ENCODE measurements around the gene MTMR2. TPM values are rescaled to one million over a fixed set of nuclear protein-coding genes. Genes with fewer than 3 reads are reported as not detected.

MTMR2 gene
- total and polyA plus RNA-seq, 9 of the 15 experiments (the other 6 are each of a cell fraction or from before 2014, with no cell fraction given) = 12.6 to 35.8 (median 25.2) TPM

DNA sequence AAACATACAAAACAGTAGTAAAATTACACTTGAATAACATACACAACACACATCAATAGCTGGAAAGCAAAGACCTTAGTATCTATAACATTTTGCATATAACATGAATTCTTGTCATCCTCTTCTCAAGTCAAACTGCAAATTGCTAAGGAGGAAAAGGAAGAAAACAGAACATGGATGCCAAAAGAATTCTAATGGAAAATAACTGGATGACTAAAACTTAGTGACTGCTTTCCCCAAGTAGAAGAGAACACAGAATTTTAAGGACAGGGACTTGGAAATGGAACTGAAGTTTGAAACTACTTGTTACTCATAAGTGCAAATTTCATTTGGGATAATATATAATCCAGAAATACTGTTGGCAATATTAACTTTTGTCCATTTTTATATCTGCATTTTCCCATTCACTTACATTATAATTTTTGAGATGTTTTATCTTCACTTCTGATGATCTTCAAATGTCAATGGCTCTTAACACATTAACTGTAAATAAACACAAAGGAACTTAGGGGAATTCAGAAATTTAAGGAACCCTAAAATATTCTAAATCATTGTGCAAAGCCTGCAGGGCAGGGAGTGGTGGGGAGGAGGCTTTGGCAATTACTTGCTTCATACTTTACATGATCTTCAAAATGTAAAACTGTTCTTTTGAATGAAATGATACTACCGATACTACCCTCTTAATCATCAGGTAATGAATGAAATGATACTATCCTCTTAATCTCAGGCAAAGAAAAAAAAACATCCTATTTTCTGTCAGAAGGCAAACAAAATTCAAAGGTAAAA is 9.9 kb downstream of the MTMR2 start (continued):
- TF ChIP-seq PBX2 (CRISPR knock-in tag; IDR thresholded peaks at IDR 0.05; ENCODE audit: low read depth) = no peak
- no peak for TF ChIP-seq PBX2 (tag; conservative IDR thresholded peaks at IDR 0.05; ENCODE audit: low read depth)

DNA sequence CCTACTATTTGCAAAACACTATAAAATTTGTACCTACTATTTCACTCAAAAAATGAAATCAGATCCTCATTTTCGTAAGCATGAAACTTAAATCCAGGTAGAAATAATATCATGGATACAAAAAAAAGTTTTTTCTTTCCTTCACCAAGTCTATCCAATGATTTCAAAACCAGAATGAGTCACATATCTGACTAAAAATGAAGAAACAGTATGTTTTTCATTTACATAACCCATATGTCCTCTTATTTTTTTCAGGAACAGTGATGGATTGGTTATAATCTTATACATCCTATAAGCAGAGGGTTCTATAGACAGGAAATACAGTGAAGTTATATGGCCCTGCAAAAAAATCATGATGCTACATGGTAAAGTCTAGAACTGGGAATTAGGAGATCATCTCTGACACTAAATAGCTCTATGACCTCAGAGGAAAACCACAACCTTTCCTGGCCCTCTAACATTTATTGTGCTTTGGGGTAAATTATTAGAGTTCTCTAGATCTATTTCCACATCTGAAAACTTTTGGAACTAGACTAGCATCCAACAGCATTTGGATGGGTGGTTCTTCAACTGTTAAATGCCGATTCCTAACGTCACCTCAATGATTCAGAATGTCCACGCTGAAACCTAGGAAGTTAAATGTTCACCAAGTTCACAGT is 10.9 kb downstream of the MTMR2 start:
- Histone ChIP-seq H3K27ac (ENCODE audit: extremely low read depth, low read depth, low read length) (no peak overlapping the region), H3K4me1 (replicated peaks in 1 of 2; ENCODE audit: control insufficient read depth in 2 of 2, insufficient read depth in 2 of 2, low read length in 2 of 2) (no peaks in the 10 kb centered on the region), H2AFZ (ENCODE audit: low read depth, low read length) (no peak overlapping the region), H3K9ac (ENCODE audit: insufficient read depth in 1 of 2, low read depth in 2 of 2, low read length in 2 of 2) (no peak overlapping the region), H3K9me1 (ENCODE audit: control insufficient read depth, insufficient read depth, low read length) (no peaks in the 10 kb centered on the region), H3K4me2 (ENCODE audit: insufficient read depth, low read length) (no peak overlapping the region), H3K4me3 (no peak overlapping the region), H3K27me3 (ENCODE audit: control insufficient read depth in 2 of 2, insufficient read depth in 2 of 2, low read length in 2 of 2) (no peaks in the 10 kb centered on the region), H3K36me3 (ENCODE audit: control insufficient read depth, insufficient read depth, low read length) (no peaks in the 10 kb centered on the region), H3K79me2 (ENCODE audit: control insufficient read depth, insufficient read depth, low read length) (peaks cover 20% of the 10 kb centered on the region), H4K20me1 (replicated peaks; ENCODE audit: control insufficient read depth, insufficient read depth, low read length) (no peaks in the 10 kb centered on the region), H3K9me3 (replicated peaks; ENCODE audit: control insufficient read depth, insufficient read depth, low read depth, low read length) (no peaks in the 10 kb centered on the region)
- FAIRE-seq (no peak), ATAC-seq (no peak), DNase-seq (ENCODE audit: extremely low read depth in 1 of 4, low spot score in 3 of 4) (no peak)
- no TSS peak for BruUV-seq (replicated peaks)
- TF ChIP-seq ZKSCAN1 (IDR thresholded peaks at IDR 0.05; ENCODE audit: low read depth, low read length) = no peak
- TF ChIP-seq TRIM28 (IDR thresholded peaks at IDR 0.05) = no peak
- no peak for TF ChIP-seq NFE2 (IDR thresholded peaks at IDR 0.05; ENCODE audit: low read depth)
- no peak for TF ChIP-seq ZNF212 (CRISPR knock-in tag; IDR thresholded peaks at IDR 0.05)
- no peak for TF ChIP-seq HMG20B (CRISPR knock-in tag; IDR thresholded peaks at IDR 0.05)
- no peak for TF ChIP-seq ZNF785 (CRISPR knock-in tag; IDR thresholded peaks at IDR 0.05)
- TF ChIP-seq, protein P1, sequence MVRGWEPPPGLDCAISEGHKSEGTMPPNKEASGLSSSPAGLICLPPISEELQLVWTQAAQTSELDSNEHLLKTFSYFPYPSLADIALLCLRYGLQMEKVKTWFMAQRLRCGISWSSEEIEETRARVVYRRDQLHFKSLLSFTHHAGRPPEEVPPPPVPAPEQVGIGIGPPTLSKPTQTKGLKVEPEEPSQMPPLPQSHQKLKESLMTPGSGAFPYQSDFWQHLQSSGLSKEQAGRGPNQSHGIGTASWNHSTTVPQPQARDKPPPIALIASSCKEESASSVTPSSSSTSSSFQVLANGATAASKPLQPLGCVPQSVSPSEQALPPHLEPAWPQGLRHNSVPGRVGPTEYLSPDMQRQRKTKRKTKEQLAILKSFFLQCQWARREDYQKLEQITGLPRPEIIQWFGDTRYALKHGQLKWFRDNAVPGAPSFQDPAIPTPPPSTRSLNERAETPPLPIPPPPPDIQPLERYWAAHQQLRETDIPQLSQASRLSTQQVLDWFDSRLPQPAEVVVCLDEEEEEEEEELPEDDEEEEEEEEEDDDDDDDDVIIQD (CRISPR knock-in tag; IDR thresholded peaks at IDR 0.05) = no peak
- intact Hi-C loops (cut with micrococcal nuclease) = no loop called here
- POLR2A ChIA-PET = interaction anchor here (1.1 to 2.7 kb wide), 2 partner anchors 10 to 12 kb away, joined by 3 to 13 read pairs; partner anchors contain the start of gene MTMR2
- 70% methylated on average over 4 of the region's 4 CpGs for WGBS (ENCODE audit: insufficient coverage, low coverage, missing lambda C conversion rate)
- in situ Hi-C loops (cut with MboI) = no loop called here
- CTCF ChIA-PET (ENCODE audit: low intra/inter-chr PET ratio) = no interaction called here
